ENCODE data around the gene STPG2. TPM values are rescaled to one million over a fixed set of nuclear protein-coding genes. Genes with fewer than 3 reads are reported as not detected.

The STPG2 gene
- total and polyA plus RNA-seq, 2 of the 8 experiments (the other 6 are each of a cell fraction or from before 2014, with no cell fraction given) = 0.03 TPM; not detected in 1

DNA sequence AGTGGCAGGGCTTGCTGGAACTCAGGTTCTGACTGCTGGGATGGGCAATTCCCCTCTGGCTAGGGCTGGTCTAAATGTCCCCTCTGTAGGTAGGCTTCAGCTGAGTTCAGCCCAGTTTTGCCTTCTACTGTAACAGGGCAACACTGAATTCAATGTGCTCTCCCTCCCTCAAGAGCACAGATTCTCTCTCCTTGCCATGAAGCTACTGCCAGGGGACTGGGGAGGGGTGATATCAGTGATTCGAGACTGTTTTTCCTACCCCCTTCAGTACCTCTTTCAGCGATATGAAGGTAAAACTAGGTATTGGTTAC, 23.4 kb upstream of the STPG2 start:
- no peaks in the 10 kb centered on the region for H3K9me3 ChIP-seq (ENCODE audit: insufficient read depth in 2 of 2, low read depth in 1 of 2, low read length in 1 of 2)
- H2AFZ ChIP-seq (ENCODE audit: low read length) = no peak overlapping the region
- H2BK120ac ChIP-seq (replicated peaks; ENCODE audit: low read depth, low read length) = no peak overlapping the region
- no peak overlapping the region for H3K9ac ChIP-seq (replicated peaks in 1 of 4; ENCODE audit: extremely low read depth in 1 of 4, low read depth in 3 of 4, low read length in 3 of 4)
- H2AK5ac ChIP-seq (ENCODE audit: low read depth, low read length) = no peak overlapping the region
- no peak for FAIRE-seq
- no peak overlapping the region for H3K23ac ChIP-seq (ENCODE audit: insufficient read length)
- no peak overlapping the region for H3K4me2 ChIP-seq (ENCODE audit: insufficient read depth in 1 of 2, low read depth in 2 of 2, low read length in 2 of 2)
- no peak overlapping the region for H3K4me3 ChIP-seq (ENCODE audit: extremely low read depth in 1 of 4, insufficient read depth in 2 of 4, low read depth in 3 of 4, low read length in 4 of 4)
- H3K79me1 ChIP-seq (ENCODE audit: low read depth, low read length) = no peaks in the 10 kb centered on the region
- no peak overlapping the region for H4K8ac ChIP-seq (ENCODE audit: extremely low read depth, insufficient read depth, low read length)
- H4K20me1 ChIP-seq (replicated peaks in 1 of 2; ENCODE audit: control insufficient read depth in 1 of 2, insufficient read depth in 2 of 2, low read length in 2 of 2) = no peaks in the 10 kb centered on the region
- no peak overlapping the region for H2BK20ac ChIP-seq (ENCODE audit: low read length)
- ChIA-PET CTCF (ENCODE audit: partially characterized antibody) (interaction anchor here (0.6 to 0.9 kb wide), 2 partner anchors 18 to 104 kb away, joined by 3 to 4 read pairs; no protein-coding TSS in a partner anchor), POLR2A (ENCODE audit: partially characterized antibody) (no interaction called here)
- H2BK12ac ChIP-seq (ENCODE audit: low read depth, low read length) = no peak overlapping the region
- no peak overlapping the region for H2BK15ac ChIP-seq (ENCODE audit: low read length)
- no peak overlapping the region for H3K18ac ChIP-seq (ENCODE audit: extremely low read depth, low read length)
- H3K27ac ChIP-seq (ENCODE audit: low read depth, low read length) = no peak overlapping the region
- no peak overlapping the region for H4K5ac ChIP-seq (ENCODE audit: insufficient read length, low read depth, low read length)
- TF ChIP-seq SUZ12 (IDR thresholded peaks at IDR 0.05; ENCODE audit: low read length) (no peak), SP4 (IDR thresholded peaks at IDR 0.05; ENCODE audit: low read length) (no peak), RAD21 (IDR thresholded peaks at IDR 0.05 in 1 of 2, conservative IDR thresholded peaks at IDR 0.05 in 1 of 2; ENCODE audit: low read depth in 2 of 2, low read length in 2 of 2) (no peak), CTBP2 (IDR thresholded peaks at IDR 0.05; ENCODE audit: borderline replicate concordance, insufficient read depth, insufficient read length, low read length) (no peak), TBP (IDR thresholded peaks at IDR 0.05; ENCODE audit: low read depth, low read length) (no peak), ZNF274 (IDR thresholded peaks at IDR 0.05; ENCODE audit: borderline replicate concordance, extremely low read depth, low read length) (no peak), SIX5 (IDR thresholded peaks at IDR 0.05; ENCODE audit: low read depth, low read length) (no peak), KDM1A (IDR thresholded peaks at IDR 0.05; ENCODE audit: borderline replicate concordance, low read length) (no peak)
- no peaks in the 10 kb centered on the region for H3K79me2 ChIP-seq (ENCODE audit: control insufficient read depth in 1 of 2, insufficient read depth in 2 of 2, low read length in 2 of 2)
- H3K4me1 ChIP-seq (replicated peaks in 1 of 4; ENCODE audit: control insufficient read depth in 3 of 4, insufficient read depth in 4 of 4, low read length in 3 of 4) = peaks cover 0 to 6% (median 0%) of the 10 kb centered on the region in 4 experiments; a peak in 2 of 7 replicates
- no peaks in the 10 kb centered on the region for H3K36me3 ChIP-seq (ENCODE audit: control insufficient read depth in 2 of 4, insufficient read depth in 4 of 4, low read length in 3 of 4)
- WGBS, 2 experiments (ENCODE audit: extremely low coverage in 1 of 2, insufficient coverage in 1 of 2, insufficient read length in 1 of 2, insufficient replicate concordance in 2 of 2, low coverage in 1 of 2, low lambda C conversion rate in 2 of 2, missing lambda C conversion rate in 1 of 2) = 87% methylated on average over 2 of the region's 2 CpGs; no CpG with 5 or more reads in 1 of the 2 experiments
- no peaks in the 10 kb centered on the region for H3K23me2 ChIP-seq (ENCODE audit: low read depth, low read length)
- H4K91ac ChIP-seq (replicated peaks; ENCODE audit: insufficient read length, low read length) = no peak overlapping the region
- H3K4ac ChIP-seq (replicated peaks; ENCODE audit: insufficient read length, low read depth, low read length) = no peak overlapping the region
- H2BK5ac ChIP-seq (ENCODE audit: low read depth, low read length) = no peak overlapping the region
- H3K14ac ChIP-seq (ENCODE audit: insufficient read length) = no peak overlapping the region
- DNase-seq (ENCODE audit: low read depth in 1 of 2, low spot score in 2 of 2) = no peak
- H3K27me3 ChIP-seq (replicated peaks in 1 of 4; ENCODE audit: control insufficient read depth in 3 of 4, extremely low read depth in 1 of 4, insufficient read depth in 3 of 4, low read length in 3 of 4) = no peaks in the 10 kb centered on the region
- no peak overlapping the region for H3K56ac ChIP-seq (replicated peaks; ENCODE audit: insufficient read length, low read depth, low read length)

All from H1 (cell line).